H1 (cell line): ENCODE results near the gene TMEM45B. TPM values are rescaled to one million over a fixed set of nuclear protein-coding genes. Genes with fewer than 3 reads are reported as not detected.
"Not testable (repeated sequence)": the region's sequence is repeated elsewhere in the genome, so short reads cannot be mapped to it uniquely, and the experiment has no call there.

Experiments
- CTCF ChIA-PET: fragments of 300-600 bp; sonication (Branson Sonifier 250); formaldehyde crosslinking; loops from one replicate; lab custom pipeline; 2021; ENCODE audit not compliant: partially characterized antibody; lab: Charles Lee
- POLR2A ChIA-PET: fragments of 300-600 bp; sonication (Branson Sonifier 250); formaldehyde crosslinking; loops from one replicate; lab custom pipeline; 2021; ENCODE audit warnings: inconsistent platforms; ENCODE audit not compliant: partially characterized antibody; lab: Charles Lee
- DNase-seq, 2 experiments: peaks; one replicate each; pipeline versions ENCODE4 v3.0.0 to v3.0.0-alpha.2; 2010 to 2022; ENCODE audit warnings: low spot score in 2 of 2, low read depth in 1 of 2, mixed read lengths in 1 of 2
- FAIRE-seq: peaks from 2 replicates; lab custom pipeline; 2011; peaks lifted over from hg19 to GRCh38; lab: Jason Lieb, UNC
- H2AFZ ChIP-seq: 2 replicates; pipeline ENCODE4 v1.8.1; 2012; ENCODE audit warnings: low read length, inconsistent platforms
- H2AK5ac ChIP-seq: 2 replicates; pipeline ENCODE4 v1.6.1; 2013; ENCODE audit warnings: low read depth, low read length
- H2BK120ac ChIP-seq: replicated peaks from 2 replicates; pipeline ENCODE3; 2013; ENCODE audit warnings: low read depth, low read length, inconsistent platforms
- H2BK12ac ChIP-seq: 2 replicates; pipeline ENCODE4 v1.6.1; 2013; ENCODE audit warnings: low read depth, low read length
- H2BK15ac ChIP-seq: 2 replicates; pipeline ENCODE4 v1.6.1; 2013; ENCODE audit warnings: low read length
- H2BK20ac ChIP-seq: 2 replicates; pipeline ENCODE4 v1.6.1; 2013; ENCODE audit warnings: low read length
- H2BK5ac ChIP-seq: 2 replicates; pipeline ENCODE4 v1.6.1; 2013; ENCODE audit warnings: low read depth, low read length
- H3K14ac ChIP-seq: 2 replicates; pipeline ENCODE4 v1.6.1; 2013; ENCODE audit warnings: inconsistent platforms; ENCODE audit not compliant: insufficient read length
- H3K18ac ChIP-seq: 2 replicates; pipeline ENCODE4 v1.6.1; 2013; ENCODE audit warnings: low read length; ENCODE audit errors: extremely low read depth
- H3K23ac ChIP-seq: 2 replicates; pipeline ENCODE4 v1.6.1; 2013; ENCODE audit warnings: inconsistent platforms; ENCODE audit not compliant: insufficient read length
- H3K23me2 ChIP-seq: 2 replicates; pipeline ENCODE4 v1.6.1; 2013; ENCODE audit warnings: low read depth, low read length
- H3K27ac ChIP-seq: 2 replicates; pipeline ENCODE4 v1.6.1; 2011; ENCODE audit warnings: low read depth, low read length, inconsistent platforms
- H3K27me3 ChIP-seq, 4 experiments: replicated peaks in 1 of 4; 1 replicate in 1 of 4; 2 replicates in 3 of 4; pipeline versions ENCODE4 v1.6.1 to v1.8.1; 2011 to 2013; ENCODE audit warnings: low read length in 3 of 4, mild to moderate bottlenecking in 3 of 4, inconsistent platforms in 2 of 4, mixed read lengths in 2 of 4, moderate library complexity in 1 of 4; ENCODE audit not compliant: control insufficient read depth in 3 of 4, insufficient read depth in 3 of 4; ENCODE audit errors: extremely low read depth in 1 of 4
- H3K36me3 ChIP-seq, 4 experiments: 2 replicates each; pipeline versions ENCODE4 v1.6.1 to v1.8.1; 2011 to 2013; ENCODE audit warnings: mild to moderate bottlenecking in 4 of 4, low read length in 3 of 4, moderate library complexity in 2 of 4, control low read depth in 1 of 4, inconsistent platforms in 1 of 4; ENCODE audit not compliant: insufficient read depth in 4 of 4, control insufficient read depth in 2 of 4
- H3K4ac ChIP-seq: replicated peaks from 2 replicates; pipeline ENCODE3; 2013; ENCODE audit warnings: low read length, low read depth, mixed read lengths, inconsistent platforms; ENCODE audit not compliant: insufficient read length
- H3K4me1 ChIP-seq, 4 experiments: replicated peaks in 1 of 4; 1 replicate in 1 of 4; 2 replicates in 3 of 4; pipeline versions ENCODE4 v1.6.1 to v1.8.1; 2011 to 2013; ENCODE audit warnings: low read length in 3 of 4, inconsistent platforms in 2 of 4, mixed read lengths in 1 of 4; ENCODE audit not compliant: insufficient read depth in 4 of 4, control insufficient read depth in 3 of 4
- H3K4me2 ChIP-seq, 2 experiments: 2 replicates each; pipeline versions ENCODE4 v1.6.1 to v1.8.1; 2011 to 2013; ENCODE audit warnings: low read depth in 2 of 2, low read length in 2 of 2, control low read depth in 1 of 2, inconsistent platforms in 1 of 2, mild to moderate bottlenecking in 1 of 2; ENCODE audit not compliant: insufficient read depth in 1 of 2
- H3K4me3 ChIP-seq, 4 experiments: fragments of 200-600, 300-600 bp in 1 of 4; sonication (generic), shearing (Covaris generic), sonication (Bioruptor Twin) in 1 of 4; 2 replicates each; pipeline versions ENCODE4 v1.5.1 to v1.8.1; 2011 to 2016; ENCODE audit warnings: low read length in 4 of 4, low read depth in 3 of 4, control low read depth in 2 of 4, inconsistent platforms in 2 of 4, mild to moderate bottlenecking in 2 of 4, mixed read lengths in 1 of 4, moderate library complexity in 1 of 4; ENCODE audit not compliant: insufficient read depth in 2 of 4; ENCODE audit errors: extremely low read depth in 1 of 4
- H3K56ac ChIP-seq: replicated peaks from 2 replicates; pipeline ENCODE3; 2013; ENCODE audit warnings: low read depth, mild to moderate bottlenecking, mixed read lengths, low read length, inconsistent platforms; ENCODE audit not compliant: insufficient read length
- H3K79me1 ChIP-seq: 2 replicates; pipeline ENCODE4 v1.6.1; 2013; ENCODE audit warnings: low read depth, low read length, control low read depth
- H3K79me2 ChIP-seq, 2 experiments: 2 replicates each; pipeline versions ENCODE4 v1.6.1 to v1.8.1; 2012 to 2013; ENCODE audit warnings: low read length in 2 of 2, mild to moderate bottlenecking in 2 of 2, inconsistent platforms in 1 of 2; ENCODE audit not compliant: insufficient read depth in 2 of 2, control insufficient read depth in 1 of 2
- H3K9ac ChIP-seq, 4 experiments: replicated peaks in 1 of 4; 1 replicate in 1 of 4; 2 replicates in 3 of 4; pipeline versions ENCODE4 v1.6.1 to v1.8.1; 2011 to 2013; ENCODE audit warnings: low read depth in 3 of 4, low read length in 3 of 4, control low read depth in 2 of 4, mild to moderate bottlenecking in 2 of 4, moderate library complexity in 2 of 4, inconsistent platforms in 1 of 4; ENCODE audit errors: extremely low read depth in 1 of 4
- H3K9me3 ChIP-seq, 2 experiments: 2 replicates each; pipeline versions ENCODE4 v1.6.1 to v1.8.1; 2012 to 2013; ENCODE audit warnings: mild to moderate bottlenecking in 2 of 2, moderate library complexity in 2 of 2, control low read depth in 1 of 2, inconsistent platforms in 1 of 2, low read depth in 1 of 2, low read length in 1 of 2, mixed read lengths in 1 of 2; ENCODE audit not compliant: insufficient read depth in 2 of 2
- H4K20me1 ChIP-seq, 2 experiments: replicated peaks in 1 of 2; 2 replicates each; pipeline versions ENCODE3 to v1.8.1; 2011 to 2013; ENCODE audit warnings: inconsistent platforms in 2 of 2, low read length in 2 of 2, mild to moderate bottlenecking in 1 of 2; ENCODE audit not compliant: insufficient read depth in 2 of 2, control insufficient read depth in 1 of 2
- H4K5ac ChIP-seq: 2 replicates; pipeline ENCODE4 v1.6.1; 2013; ENCODE audit warnings: low read length, low read depth, mixed read lengths, inconsistent platforms; ENCODE audit not compliant: insufficient read length
- H4K8ac ChIP-seq: 2 replicates; pipeline ENCODE4 v1.8.0; 2013; ENCODE audit warnings: mild to moderate bottlenecking, moderate library complexity, low read length, inconsistent platforms; ENCODE audit not compliant: insufficient read depth; ENCODE audit errors: extremely low read depth
- H4K91ac ChIP-seq: replicated peaks from 2 replicates; pipeline ENCODE3; 2013; ENCODE audit warnings: low read length, mixed read lengths, inconsistent platforms; ENCODE audit not compliant: insufficient read length
- WGBS, 2 experiments: shearing (Covaris generic) in 1 of 2; methylation state at CpG; one replicate each; pipeline versions ENCODE4 v1.1.6 to v1.1.7; 2013 to 2015; ENCODE audit warnings: low lambda C conversion rate in 2 of 2, mixed read lengths in 2 of 2, inconsistent platforms in 1 of 2, low coverage in 1 of 2, missing lambda C conversion rate in 1 of 2; ENCODE audit not compliant: insufficient replicate concordance in 2 of 2, insufficient coverage in 1 of 2, insufficient read length in 1 of 2; ENCODE audit errors: extremely low coverage in 1 of 2, missing lambda C conversion rate in 1 of 2; 5-methylcytosine and 5-hydroxymethylcytosine counted together
- polyA plus RNA-seq, 7 experiments: library from polyadenylated mRNA; depleted of rRNA in 3 of 7; stranded (reverse) in 5 of 7; unstranded in 2 of 7; fragments of >200 nt in 5 of 7; fragments of 200-250 nt in 2 of 7; gene quantifications; 1 replicate in 5 of 7; 2 replicates in 1 of 7; 4 replicates in 1 of 7; pipeline versions ENCODE4 v1.2.1 to v1.2.3, GENCODE V29; 2011 to 2013; ENCODE audit warnings: missing spikeins in 2 of 7, mixed read lengths in 2 of 7
- total RNA-seq: library from RNA; stranded (reverse); fragmentation: NEBNext Ultra II Directional; extraction: Animal tissue kit (Norgen Biotek cat#: 25700); gene quantifications from 2 replicates; pipeline ENCODE4 v1.2.1, GENCODE V29; 2021

TMEM45B gene
- total and polyA plus RNA-seq, 2 of the 8 experiments (the other 6 are each of a cell fraction or from before 2014, with no cell fraction given), result 0.23 TPM; not detected in 1

GRCh38 chr11:129820228-129820627 lies 4.6 kb downstream of the TMEM45B start:
- H3K79me1 ChIP-seq, CTCF ChIA-PET, FAIRE-seq: not testable (repeated sequence)

GRCh38 chr11:129823281-129823680 lies 7.6 kb downstream of the TMEM45B start:
- WGBS, 2 experiments, result 97% methylated on average over 4 of the region's 4 CpGs; no CpG with 5 or more reads in 1 of the 2 experiments
- H3K4me1 ChIP-seq, H3K4ac ChIP-seq, H2AFZ ChIP-seq, H3K14ac ChIP-seq, H3K4me3 ChIP-seq, H4K91ac ChIP-seq, H3K36me3 ChIP-seq, H3K79me1 ChIP-seq, H3K27me3 ChIP-seq, H3K27ac ChIP-seq, H2BK5ac ChIP-seq, H3K9me3 ChIP-seq, H2BK20ac ChIP-seq, H2AK5ac ChIP-seq, H3K79me2 ChIP-seq, H4K20me1 ChIP-seq, H3K56ac ChIP-seq, DNase-seq, H3K23me2 ChIP-seq, H2BK12ac ChIP-seq, H3K18ac ChIP-seq, POLR2A ChIA-PET, H2BK15ac ChIP-seq, H3K23ac ChIP-seq, FAIRE-seq, H3K9ac ChIP-seq, H4K8ac ChIP-seq, H2BK120ac ChIP-seq, H4K5ac ChIP-seq, H3K4me2 ChIP-seq: not testable (repeated sequence)
- CTCF ChIA-PET, result interaction anchor here (0.9 to 1.6 kb wide), 3 partner anchors 26 to 73 kb away, joined by 3 to 4 read pairs (median 3); no protein-coding TSS in a partner anchor

More at GRCh38 chr11:129820228-129820627, 4.6 kb downstream of the TMEM45B start:
- H3K14ac ChIP-seq, H4K8ac ChIP-seq, H3K23ac ChIP-seq, H3K18ac ChIP-seq, H3K27ac ChIP-seq, H2AK5ac ChIP-seq, H4K20me1 ChIP-seq, H3K23me2 ChIP-seq, H3K9ac ChIP-seq, DNase-seq, H2BK5ac ChIP-seq, H4K91ac ChIP-seq, H3K4me3 ChIP-seq, H3K4ac ChIP-seq, H4K5ac ChIP-seq, H2AFZ ChIP-seq, POLR2A ChIA-PET, H2BK120ac ChIP-seq, H3K56ac ChIP-seq, H2BK12ac ChIP-seq, H2BK20ac ChIP-seq, H2BK15ac ChIP-seq, H3K4me1 ChIP-seq, H3K36me3 ChIP-seq, H3K9me3 ChIP-seq, H3K4me2 ChIP-seq, H3K79me2 ChIP-seq: not testable (repeated sequence)
- peaks cover 8 to 27% (median 19%) of the 10 kb centered on the region in 4 experiments for H3K27me3 ChIP-seq
- WGBS, 2 experiments, result 88% methylated on average over 6 of the region's 6 CpGs; no CpG with 5 or more reads in 1 of the 2 experiments
